ENCODE results near the gene CNBP. TPM values are rescaled to one million over a fixed set of nuclear protein-coding genes. Genes with fewer than 3 reads are reported as not detected.
"Not testable (repeated sequence)": the region's sequence is repeated elsewhere in the genome, so short reads cannot be mapped to it uniquely, and the experiment has no call there.

Gene CNBP
- total RNA-seq, 4 donors from 2014 or later, result 355 to 461 (median 405) TPM

DNA sequence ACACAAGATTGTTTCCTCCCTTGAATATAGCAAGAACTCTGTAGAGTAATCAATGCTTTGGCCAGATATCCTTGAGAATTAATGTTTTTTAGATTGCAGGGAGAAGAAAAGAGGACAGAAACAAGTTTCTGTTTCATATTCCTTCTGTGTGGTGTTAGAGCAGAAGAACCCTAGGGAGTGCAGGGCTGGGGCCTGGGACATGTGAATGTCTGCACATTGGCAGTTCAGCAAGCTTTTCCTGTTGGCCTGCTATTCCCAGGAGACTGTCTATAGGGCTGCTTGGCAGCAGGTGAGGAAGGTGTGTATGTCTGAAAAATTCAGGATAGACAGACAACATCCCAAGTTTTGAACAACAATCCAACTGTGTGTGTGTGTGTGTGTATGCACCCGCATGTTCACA lies 13.6 kb upstream of the CNBP start:
- intact Hi-C loops (cut with DNase I; ENCODE audit: low total_unique reads), result no loop called here
- Histone ChIP-seq H3K27me3 (no peaks in the 10 kb centered on the region), H3K9me3 (no peaks in the 10 kb centered on the region), H3K27ac (peak overlapping the region; percentile 31 to 75), H3K4me1 (no peaks in the 10 kb centered on the region), H3K4me3 (no peak overlapping the region), H3K36me3 (no peaks in the 10 kb centered on the region)
- TF ChIP-seq POLR2A (IDR thresholded peaks at IDR 0.05), result no peak
- no peak for TF ChIP-seq CTCF (IDR thresholded peaks at IDR 0.05)
- DNase-seq, result no peak

DNA sequence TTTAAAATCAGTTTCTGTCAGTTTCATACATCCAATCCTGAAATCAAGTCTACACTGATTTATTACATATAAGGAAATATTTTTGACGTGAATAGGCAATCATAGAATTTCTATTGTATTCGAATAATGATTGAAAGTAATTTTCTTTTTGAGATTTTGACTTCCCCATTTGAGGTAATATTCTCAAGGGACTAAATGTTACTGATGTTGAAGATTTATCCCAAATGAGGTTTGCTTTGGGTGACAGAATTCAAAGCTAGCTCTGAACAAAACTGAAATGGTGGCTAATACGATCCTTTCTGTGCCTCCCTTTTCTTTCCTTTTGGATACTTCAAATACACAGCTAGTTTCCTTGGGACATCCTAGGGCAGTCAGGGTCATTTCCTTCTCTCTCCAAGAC lies 12.9 kb upstream of the CNBP start:
- peak overlapping the region; percentile 31 to 75 for H3K27ac ChIP-seq

GRCh38 chr3:129195731-129196256 lies 12.1 kb upstream of the CNBP start:
- intact Hi-C loops (cut with DNase I; ENCODE audit: low total_unique reads), result no loop called here
- Histone ChIP-seq H3K4me1 (no peaks in the 10 kb centered on the region), H3K27me3 (no peaks in the 10 kb centered on the region), H3K4me3 (no peak overlapping the region), H3K9me3 (no peaks in the 10 kb centered on the region), H3K36me3 (no peaks in the 10 kb centered on the region), H3K27ac (peak overlapping the region; percentile 47 to 75)
- DNase-seq, result peak; percentile 73 to 76
- TF ChIP-seq POLR2A (IDR thresholded peaks at IDR 0.05) (no peak), CTCF (IDR thresholded peaks at IDR 0.05) (no peak)

More for the DNA sequence above, 12.9 kb upstream of the CNBP start:
- no peaks in the 10 kb centered on the region for H3K36me3 ChIP-seq
- intact Hi-C loops (cut with DNase I; ENCODE audit: low total_unique reads), result no loop called here
- no peaks in the 10 kb centered on the region for H3K27me3 ChIP-seq
- TF ChIP-seq CTCF (IDR thresholded peaks at IDR 0.05), result no peak
- TF ChIP-seq POLR2A (IDR thresholded peaks at IDR 0.05), result no peak
- no peak overlapping the region for H3K4me3 ChIP-seq
- H3K9me3 ChIP-seq, result no peaks in the 10 kb centered on the region
- H3K4me1 ChIP-seq, result no peaks in the 10 kb centered on the region
- no peak for DNase-seq

- H3K4me1 ChIP-seq; H3K4me3 ChIP-seq; H3K9me3 ChIP-seq; H3K27me3 ChIP-seq; H3K36me3 ChIP-seq; intact Hi-C loops (cut with DNase I; ENCODE audit: low total_unique reads); DNase-seq; H3K27ac ChIP-seq: not testable (repeated sequence)
Measured at GRCh38 chr3:129189793-129190192, 6.1 kb upstream of the CNBP start.

GRCh38 chr3:129187857-129188256 lies 4.2 kb upstream of the CNBP start:
- no peak for TF ChIP-seq CTCF (IDR thresholded peaks at IDR 0.05)
- no peak for DNase-seq
- no peaks in the 10 kb centered on the region for H3K36me3 ChIP-seq
- intact Hi-C loops (cut with DNase I; ENCODE audit: low total_unique reads), result no loop called here
- H3K4me1 ChIP-seq, result no peaks in the 10 kb centered on the region
- H3K27me3 ChIP-seq, result no peaks in the 10 kb centered on the region
- no peak overlapping the region for H3K27ac ChIP-seq
- H3K9me3 ChIP-seq, result no peaks in the 10 kb centered on the region
- no peak overlapping the region for H3K4me3 ChIP-seq

GRCh38 chr3:129185783-129186182 lies 2.1 kb upstream of the CNBP start:
- H3K27me3 ChIP-seq, result no peaks in the 10 kb centered on the region
- intact Hi-C loops (cut with DNase I; ENCODE audit: low total_unique reads), result no loop called here
- peaks cover 0 to 5% of the 10 kb centered on the region in 2 donors for H3K4me1 ChIP-seq
- H3K27ac ChIP-seq, result no peak overlapping the region
- H3K4me3 ChIP-seq, result no peak overlapping the region
- DNase-seq, result no peak
- no peak for TF ChIP-seq CTCF (IDR thresholded peaks at IDR 0.05)
- TF ChIP-seq POLR2A (IDR thresholded peaks at IDR 0.05), result no peak
- no peaks in the 10 kb centered on the region for H3K36me3 ChIP-seq
- H3K9me3 ChIP-seq, result no peaks in the 10 kb centered on the region

DNA sequence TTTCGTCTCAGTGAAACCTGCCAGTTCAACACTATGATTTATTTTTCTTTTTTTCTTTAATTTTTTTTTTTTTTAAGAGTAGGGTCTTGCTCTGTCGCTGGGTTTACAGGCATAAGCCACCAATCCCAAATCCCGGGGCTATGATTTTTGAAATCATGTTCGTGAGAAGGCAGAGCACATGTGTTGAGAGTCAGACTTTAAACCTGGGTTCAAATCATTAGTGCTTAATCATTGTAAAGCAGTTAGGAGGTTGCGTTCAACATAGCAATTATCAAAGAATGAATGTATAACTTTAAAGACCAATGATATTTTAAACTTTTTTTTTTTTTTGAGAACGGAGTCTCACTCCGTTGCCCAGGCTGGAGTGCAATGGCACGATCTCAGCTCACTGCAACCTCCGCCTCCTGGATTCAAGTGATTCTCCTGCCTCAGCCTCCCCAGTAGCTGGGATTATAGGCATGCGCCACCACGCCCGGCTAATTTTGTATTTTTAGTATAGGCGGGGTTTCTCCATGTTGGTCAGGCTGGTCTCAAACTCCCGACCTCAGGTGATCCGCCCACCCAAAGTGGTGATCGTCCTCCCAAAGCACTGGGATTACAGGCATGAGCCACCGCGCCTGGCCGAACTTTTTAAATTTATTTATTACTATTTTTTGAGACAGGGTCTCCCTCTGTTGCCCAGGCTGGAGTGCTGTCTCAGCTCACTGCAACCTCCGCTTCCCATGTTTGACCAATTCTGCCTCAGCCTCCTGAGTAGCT lies 1.3 kb upstream of the CNBP start:
- H3K27me3 ChIP-seq; H3K9me3 ChIP-seq; H3K4me3 ChIP-seq; H3K36me3 ChIP-seq; H3K4me1 ChIP-seq; DNase-seq; intact Hi-C loops (cut with DNase I; ENCODE audit: low total_unique reads): not testable (repeated sequence)
- H3K27ac ChIP-seq, result peak overlapping the region in 1 of 2 donors; percentile 98
